Measurements from ENCODE around the gene THBS3. TPM values are rescaled to one million over a fixed set of nuclear protein-coding genes. Genes with fewer than 3 reads are reported as not detected.

The THBS3 gene
- total and polyA plus RNA-seq, 2 of the 13 experiments (the other 11 are each of a cell fraction or from before 2014, with no cell fraction given): 0.86 to 3.6 TPM

GRCh38 chr1:155172732-155173477 lies 34.8 kb downstream of the THBS3 start, which contains the start of gene KRTCAP2 (continued):
- TF ChIP-seq TFDP1 (CRISPR knock-in tag; IDR thresholded peaks at IDR 0.05; ENCODE audit: borderline replicate concordance) (peak; percentile 70; the same call in 1 of the 2 replicates), HNRNPK (IDR thresholded peaks at IDR 0.05; ENCODE audit: low read depth, low read length, poor library complexity, severe bottlenecking) (peak; percentile 67), TMF1 (CRISPR knock-in tag; IDR thresholded peaks at IDR 0.05; ENCODE audit: low read depth) (no peak), MEF2D (CRISPR knock-in tag; IDR thresholded peaks at IDR 0.05) (no peak), NFIC (IDR thresholded peaks at IDR 0.05; ENCODE audit: low read length) (no peak), MIER3 (CRISPR knock-in tag; IDR thresholded peaks at IDR 0.05; ENCODE audit: borderline replicate concordance) (peak; percentile 93; the same call in 1 of the 2 replicates), HNF1A (IDR thresholded peaks at IDR 0.05; ENCODE audit: low read depth) (no peak), HNF1A (CRISPR knock-in tag; IDR thresholded peaks at IDR 0.05; ENCODE audit: borderline replicate concordance) (no peak), SUZ12 (IDR thresholded peaks at IDR 0.05; ENCODE audit: low read depth, low read length) (no peak), RNF219 (CRISPR knock-in tag; IDR thresholded peaks at IDR 0.05) (no peak), PHB2 (IDR thresholded peaks at IDR 0.05; ENCODE audit: partially characterized antibody) (no peak), GZF1 (CRISPR knock-in tag; IDR thresholded peaks at IDR 0.05) (no peak), ZNF598 (CRISPR knock-in tag; IDR thresholded peaks at IDR 0.05; ENCODE audit: borderline replicate concordance) (no peak), EEA1 (CRISPR knock-in tag; IDR thresholded peaks at IDR 0.05; ENCODE audit: borderline replicate concordance) (no peak), KAT7 (CRISPR knock-in tag; IDR thresholded peaks at IDR 0.05; ENCODE audit: borderline replicate concordance) (peak; percentile 52; the same call in 1 of the 2 replicates), JUNB (CRISPR knock-in tag; IDR thresholded peaks at IDR 0.05; ENCODE audit: borderline replicate concordance) (no peak), PRPF4 (IDR thresholded peaks at IDR 0.05; ENCODE audit: low read depth, low read length, poor library complexity, severe bottlenecking) (no peak), SATB2 (CRISPR knock-in tag; IDR thresholded peaks at IDR 0.05) (no peak), MXD1 (CRISPR knock-in tag; IDR thresholded peaks at IDR 0.05) (no peak), ZNF788 (CRISPR knock-in tag; IDR thresholded peaks at IDR 0.05; ENCODE audit: borderline replicate concordance) (peak; percentile 89; the same call in 1 of the 2 replicates)
